Glomerular visceral epithelial cell (primary cell): ENCODE data around the gene DIS3L.
"Not testable (repeated sequence)": the region's sequence is repeated elsewhere in the genome, so short reads cannot be mapped to it uniquely, and the experiment has no call there.

Experiments
- DNase-seq: peaks from one replicate; pipeline ENCODE4 v3.0.0-alpha.2; 2016; ENCODE audit errors: extremely low spot score

Gene DIS3L

DNA sequence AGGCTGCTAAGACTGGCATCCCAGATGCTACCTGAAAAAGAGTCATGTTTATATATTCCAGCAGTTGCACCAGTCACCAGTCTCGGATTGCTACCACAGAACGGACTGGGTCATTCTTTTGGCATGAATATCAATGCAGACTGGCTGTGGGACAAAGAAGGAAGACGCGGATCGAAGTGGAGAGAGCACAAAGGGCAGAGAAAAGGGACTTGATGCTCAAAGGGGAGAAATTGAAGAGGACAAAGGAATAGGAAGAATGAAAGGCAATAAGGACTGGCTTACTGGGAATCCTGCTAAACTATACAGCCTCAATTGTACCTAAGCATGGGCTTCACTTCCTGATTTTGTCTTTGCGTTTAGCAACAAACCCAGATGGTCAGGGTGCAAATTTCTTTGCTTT, 15.3 kb upstream of the DIS3L start:
- DNase-seq: no peak

DNA sequence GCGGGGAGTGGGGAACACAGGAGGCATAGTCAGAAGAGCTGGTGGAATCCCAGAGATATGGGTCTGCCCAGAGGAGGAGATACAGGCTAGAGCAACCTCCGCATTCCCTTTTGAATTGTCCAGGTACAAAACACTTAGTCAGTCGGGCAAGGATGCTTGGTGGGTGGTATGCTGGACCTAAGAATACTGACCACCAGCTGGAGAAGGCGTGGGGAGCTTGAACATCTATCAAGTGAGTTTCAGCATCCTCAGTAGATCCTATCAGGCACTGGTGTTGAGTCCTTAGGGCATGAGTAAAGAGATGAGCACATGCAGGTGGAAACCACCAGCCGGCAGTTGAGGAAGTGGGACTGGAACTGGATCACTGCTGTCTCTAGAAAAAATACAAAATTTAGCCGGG, 14.7 kb upstream of the DIS3L start:
- no peak for DNase-seq

DNA sequence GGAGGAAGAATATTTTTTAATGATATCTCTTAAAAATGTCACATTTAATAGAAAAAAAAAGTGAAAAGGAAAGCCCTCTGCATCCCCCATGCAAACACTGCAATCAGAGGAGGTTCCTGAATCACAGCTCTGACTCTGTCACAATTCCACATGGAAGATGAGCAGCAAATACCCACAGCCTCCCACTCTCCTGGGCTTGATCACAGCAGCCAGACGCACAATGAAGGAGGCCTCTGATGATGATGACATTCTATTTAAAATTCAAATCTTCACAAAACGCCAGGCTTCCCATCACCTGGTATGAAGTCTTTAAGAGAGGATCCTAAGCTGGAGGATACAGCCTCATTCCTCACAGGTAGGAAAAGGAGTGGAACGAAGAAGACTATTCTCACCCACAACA, 9.1 kb upstream of the DIS3L start:
- no peak for DNase-seq

DNA sequence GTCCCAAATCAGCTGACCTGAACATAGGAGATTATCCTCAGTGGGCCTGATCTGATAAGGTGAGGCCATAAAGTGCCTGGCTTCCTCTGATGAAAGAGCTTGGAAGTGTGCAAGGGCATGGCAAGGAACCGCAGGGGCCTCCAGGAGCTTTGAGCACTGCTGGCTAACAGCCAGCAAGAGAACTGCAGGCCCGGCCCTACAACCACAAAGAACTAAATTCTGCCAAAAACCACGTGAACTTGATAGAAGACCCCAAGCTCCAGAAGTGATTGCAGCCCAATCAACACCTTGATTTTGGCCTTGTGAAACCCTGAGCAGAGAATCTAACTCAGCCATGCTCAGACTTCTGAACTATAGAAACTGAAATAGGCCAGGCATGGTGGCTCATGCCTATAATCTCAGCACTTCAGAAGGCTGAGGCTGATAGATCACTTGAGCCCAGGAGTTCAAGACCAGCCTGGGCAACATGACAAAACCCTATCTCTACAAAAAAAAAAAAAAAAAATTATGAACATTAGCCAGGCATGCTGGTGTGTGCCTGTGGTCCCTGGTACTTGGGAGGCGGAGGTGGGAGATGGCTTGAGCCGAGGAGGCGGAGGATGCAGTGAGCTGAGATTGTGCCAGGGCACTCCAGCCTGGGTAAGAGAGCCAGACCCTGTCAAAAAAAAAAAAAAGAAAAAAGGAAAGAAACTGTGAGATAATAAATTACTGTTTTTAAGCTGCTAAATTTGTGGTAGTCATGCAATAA, 7.7 kb upstream of the DIS3L start:
- peak; percentile 5 for DNase-seq

DNA sequence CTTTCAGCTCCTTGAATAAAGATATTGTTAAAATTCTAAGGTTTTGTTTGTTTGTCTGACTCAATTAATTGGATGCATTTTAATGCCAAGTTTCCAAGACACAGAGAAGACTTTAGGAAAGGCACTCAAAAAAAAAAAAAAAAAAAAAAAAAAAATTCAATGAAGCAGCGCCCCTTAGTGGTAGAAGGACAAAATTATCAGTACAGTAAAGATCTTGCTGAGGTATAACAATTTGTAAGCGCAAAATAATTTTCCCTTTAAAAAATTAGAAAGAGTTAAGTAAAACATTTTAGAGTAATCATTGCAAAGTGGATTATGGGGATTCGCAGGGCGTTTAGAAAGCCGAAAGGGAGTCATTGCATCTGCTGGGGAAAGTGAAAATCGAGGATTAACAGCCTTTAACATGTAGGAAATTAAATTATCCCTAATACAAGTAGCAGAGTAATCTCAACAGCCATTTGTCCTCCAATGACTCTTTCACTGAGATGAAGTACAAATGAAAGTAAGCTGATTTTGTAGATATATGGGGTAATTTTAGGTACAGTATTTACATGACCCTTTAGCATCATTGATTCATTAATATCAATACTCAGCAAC, 5.8 kb upstream of the DIS3L start:
- DNase-seq: peak; percentile 42

DNA sequence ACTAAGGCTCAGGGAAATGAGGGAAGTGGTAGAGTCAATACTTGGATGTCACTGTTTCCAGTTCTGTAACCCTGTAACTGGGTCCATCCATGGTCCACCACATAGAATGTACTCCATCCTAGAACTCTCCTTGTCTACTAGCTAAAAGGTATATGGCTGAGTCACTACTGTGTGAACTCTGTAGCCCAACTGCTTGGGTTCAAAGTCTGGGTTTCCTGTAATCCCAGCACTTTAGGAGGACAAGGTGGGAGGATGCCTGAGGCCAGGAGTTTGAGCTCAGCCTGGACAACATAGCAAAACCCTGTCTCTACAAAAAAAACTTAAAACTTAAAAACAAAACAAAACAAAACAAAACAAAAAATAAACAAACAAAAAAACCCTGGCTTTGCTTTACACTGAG, 5.3 kb upstream of the DIS3L start:
- no peak for DNase-seq

DNA sequence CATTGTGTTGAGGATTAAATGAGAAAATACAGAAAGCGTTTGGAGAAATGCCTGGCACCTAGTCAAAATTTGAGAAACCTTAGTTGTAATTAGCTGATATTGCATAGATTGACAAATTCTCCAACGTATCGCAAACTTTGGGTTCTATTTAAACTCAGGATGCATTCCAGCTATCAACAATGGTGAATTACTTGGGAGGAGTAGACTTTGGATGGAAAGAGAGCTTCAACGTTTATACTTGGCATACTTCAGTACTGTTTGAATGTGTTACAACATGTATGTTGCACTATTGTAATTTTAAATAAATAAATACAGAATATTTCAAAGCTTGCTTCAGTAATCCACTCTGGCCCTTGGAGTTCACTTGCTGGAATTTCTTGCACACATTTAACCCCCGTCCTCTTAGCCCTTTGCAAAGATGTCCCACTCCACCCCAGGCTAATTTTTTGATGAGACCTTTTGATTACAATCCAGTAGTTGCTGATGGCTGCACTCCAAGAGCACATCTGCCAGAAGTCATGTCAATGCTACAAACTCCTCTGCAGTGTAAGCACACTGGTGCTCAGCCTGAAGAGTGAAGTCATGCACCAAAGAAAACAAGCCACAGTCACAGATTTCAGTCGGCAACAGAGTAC, 4.7 kb upstream of the DIS3L start:
- no peak for DNase-seq

DNA sequence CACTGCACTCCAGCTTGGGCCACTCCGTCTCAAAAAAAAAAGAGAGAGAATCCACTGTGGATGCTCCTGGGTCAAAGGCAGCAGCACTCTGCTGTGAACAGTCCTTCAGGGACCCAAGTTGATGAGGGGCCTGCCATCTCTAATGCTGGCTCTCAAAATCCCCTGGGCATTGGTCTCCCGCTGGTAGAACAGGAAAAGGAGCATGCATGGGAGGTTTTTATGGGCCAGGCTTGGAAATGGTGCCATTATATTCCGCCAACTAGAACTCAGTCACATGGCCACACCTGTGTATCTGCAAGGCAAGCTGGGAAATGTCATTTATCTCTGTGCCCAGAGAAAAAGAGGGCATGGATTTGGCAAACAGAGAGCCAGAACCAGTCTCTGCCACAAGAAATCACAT, 3.4 kb upstream of the DIS3L start:
- DNase-seq: no peak

DNA sequence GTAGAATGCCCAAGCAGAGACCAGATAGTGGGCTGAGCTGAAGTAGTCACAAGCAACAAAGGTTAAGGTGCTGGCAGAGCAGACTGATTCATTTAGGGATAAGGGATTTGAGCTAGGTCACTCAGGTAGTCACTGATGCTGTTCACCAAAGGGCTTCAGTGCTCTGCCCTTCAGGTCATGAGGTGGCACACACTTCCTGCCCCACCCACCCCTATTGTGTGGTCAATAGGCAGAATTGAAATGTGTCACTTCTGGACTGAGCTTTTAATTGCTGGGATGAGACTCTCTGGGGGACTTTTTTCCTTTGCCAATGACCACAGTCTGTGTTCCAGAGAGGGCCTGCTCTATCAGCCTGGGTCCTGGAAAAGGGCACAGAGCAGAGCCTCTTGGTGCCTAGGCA, 2.9 kb upstream of the DIS3L start:
- DNase-seq: no peak

DNA sequence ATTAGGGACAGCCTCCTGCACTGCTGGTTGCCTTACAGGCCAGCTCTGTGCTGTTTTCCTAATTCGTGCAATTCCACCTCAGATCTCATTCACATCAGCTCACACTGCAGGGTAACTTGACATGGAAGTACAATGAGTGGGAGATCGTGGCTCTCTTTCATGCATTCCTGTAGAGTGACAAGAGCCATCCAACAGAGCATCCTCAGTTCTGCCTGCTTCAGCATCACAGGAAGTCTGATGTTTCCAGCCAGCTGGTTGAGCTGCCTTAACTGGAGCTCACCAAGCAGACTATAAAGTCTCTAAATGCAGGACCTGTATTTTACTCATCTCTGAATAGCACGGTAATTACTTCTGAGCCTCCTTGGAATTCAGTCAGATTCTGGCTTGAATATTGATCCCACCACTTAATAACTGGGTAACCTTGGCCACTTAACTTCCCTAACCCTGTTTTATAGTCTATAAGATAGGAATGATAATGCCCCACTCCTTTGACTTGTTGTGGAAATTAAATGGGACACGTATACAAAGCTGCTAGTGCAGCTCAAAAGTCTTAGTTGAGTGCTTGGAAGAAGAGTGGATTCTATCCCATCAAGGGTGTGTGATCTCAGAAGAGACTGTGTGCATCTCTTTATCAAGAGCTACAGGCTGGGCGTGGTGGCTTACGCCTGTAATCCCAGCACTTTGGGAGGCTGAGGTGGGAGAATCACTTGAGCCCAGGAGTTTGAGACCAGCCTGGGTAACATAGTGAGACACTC, 1.4 kb upstream of the DIS3L start:
- DNase-seq: peak; percentile 1

DNA sequence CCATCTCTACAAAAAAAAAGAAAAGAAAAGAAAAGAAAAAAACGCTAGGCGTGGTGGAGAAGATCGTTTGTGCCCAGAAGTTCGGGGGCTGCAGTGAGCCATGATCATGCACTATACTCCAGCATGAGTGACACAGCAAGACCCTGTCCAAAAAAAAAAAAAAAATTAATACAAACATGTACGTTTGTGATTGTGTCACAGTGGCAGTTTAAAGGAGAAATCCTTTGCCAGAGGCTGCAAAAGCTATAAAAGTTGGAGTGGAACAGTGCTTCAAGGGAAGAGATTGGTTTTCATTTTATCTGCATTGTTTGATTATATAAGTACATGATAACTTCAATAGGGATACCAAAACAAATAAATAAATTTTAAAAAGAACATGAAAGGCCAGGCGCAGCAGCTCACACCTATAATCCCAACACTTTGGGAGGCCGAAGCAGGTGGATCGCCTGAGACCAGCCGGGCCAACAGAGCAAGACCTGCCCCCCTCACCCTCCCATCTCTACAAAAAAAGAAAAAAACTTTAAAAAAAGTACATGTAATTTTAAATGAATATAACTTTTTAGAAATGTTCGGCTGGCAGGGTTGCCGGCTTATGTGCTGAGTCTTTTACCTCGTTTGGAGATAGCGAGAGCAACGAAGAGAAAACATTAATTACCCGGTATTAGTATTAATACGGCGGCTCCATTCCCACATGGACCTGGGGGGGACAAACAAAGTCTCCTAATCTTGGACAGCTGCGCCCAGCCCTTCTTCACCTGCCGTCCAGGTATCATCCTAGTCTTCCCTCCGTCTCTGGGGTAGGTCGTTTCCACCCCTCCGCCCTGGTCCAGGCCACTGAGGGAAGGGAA, 573 bp upstream of the DIS3L start:
- DNase-seq: no peak

DNA sequence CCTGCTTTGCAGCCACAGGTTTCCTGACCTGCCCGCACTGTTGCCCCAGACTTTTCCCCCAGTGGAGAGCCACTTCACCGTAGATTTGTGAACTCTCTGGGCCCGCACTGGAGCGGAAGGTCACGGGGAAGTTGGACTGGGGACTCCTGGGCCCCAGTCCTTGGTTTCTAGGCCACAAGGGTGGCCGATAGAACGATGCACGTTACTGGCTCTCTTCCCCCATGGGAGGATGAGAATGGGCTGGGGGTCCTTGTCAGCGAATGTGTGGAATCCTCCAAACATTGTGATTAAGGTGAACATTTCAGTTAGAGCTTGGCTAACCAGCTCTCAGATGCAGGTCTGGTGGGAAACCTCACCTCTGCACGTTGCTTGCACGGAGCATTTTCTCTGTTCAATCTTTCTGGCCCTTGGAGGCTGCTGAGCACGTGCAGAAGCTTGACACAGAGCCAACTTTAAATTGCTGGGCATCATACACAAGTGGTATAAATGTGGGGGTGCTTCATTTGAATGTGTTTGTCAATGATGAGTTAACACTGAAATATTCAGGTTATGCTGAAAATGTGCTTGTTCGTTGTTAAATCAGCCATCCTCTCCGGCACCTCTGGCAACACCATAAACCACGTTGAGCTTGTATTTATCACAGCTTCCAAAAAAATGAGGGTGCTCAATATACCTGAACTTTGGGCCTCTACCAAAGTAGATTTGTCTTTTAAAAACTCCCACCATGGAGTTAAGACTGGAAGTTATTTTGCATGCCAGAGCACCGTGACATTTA, 976 bp downstream of the DIS3L start:
- DNase-seq: peak; percentile 78

DNA sequence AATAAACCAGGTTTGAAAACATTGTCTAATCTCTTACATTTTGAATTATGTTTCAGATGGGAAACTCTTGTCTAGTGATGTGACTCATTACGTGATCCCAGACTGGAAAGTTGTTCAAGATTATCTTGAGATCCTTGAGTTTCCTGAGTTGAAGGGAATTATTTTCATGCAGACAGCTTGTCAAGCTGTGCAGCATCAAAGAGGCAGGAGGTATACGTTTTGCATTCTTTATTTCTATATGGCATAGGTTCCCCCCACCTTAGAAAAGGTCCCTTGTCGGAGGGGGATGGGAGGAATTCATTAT, 1.5 kb downstream of the DIS3L start:
- no peak for DNase-seq

DNA sequence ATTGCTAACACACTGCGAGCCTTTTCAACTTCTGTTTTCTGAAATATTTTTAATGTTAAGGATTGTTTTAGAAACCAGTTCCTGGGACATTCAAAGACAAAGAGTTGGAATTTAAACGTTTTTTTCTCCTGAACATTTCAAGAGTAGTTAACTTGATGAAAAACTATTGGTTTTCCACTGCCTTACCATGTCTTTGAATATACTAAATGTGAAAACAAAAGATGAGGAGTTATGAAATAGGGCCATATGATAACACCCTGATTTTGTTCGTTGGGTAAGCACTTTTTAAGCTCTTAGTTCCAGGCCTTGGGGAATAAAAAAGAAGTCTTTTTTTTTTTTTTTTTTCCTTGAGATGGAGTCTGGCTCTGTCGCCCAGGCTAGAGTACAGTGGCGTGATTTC, 2.8 kb downstream of the DIS3L start:
- no peak for DNase-seq

DNA sequence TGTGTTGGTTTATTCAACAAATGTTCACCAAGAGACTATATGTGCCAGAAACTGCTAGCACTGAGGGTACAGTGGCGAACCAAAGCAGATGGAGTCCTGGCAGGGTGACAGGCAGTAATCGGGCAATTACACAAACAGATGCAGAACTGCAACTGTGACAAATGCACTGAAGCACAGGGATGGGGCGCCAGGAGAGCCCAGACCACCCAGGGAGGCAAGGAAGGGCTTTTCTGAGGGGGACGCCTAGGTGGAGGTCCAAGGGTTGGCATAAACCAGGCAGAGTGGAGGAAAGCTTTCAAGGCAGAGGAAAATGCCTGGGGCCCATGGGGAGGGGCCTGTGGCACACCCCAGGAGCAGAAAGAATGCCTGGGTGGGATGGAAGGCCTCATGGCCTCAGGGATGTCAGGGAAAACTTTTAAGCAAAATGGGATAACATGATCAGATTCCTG, 5.5 kb downstream of the DIS3L start:
- no peak for DNase-seq

DNA sequence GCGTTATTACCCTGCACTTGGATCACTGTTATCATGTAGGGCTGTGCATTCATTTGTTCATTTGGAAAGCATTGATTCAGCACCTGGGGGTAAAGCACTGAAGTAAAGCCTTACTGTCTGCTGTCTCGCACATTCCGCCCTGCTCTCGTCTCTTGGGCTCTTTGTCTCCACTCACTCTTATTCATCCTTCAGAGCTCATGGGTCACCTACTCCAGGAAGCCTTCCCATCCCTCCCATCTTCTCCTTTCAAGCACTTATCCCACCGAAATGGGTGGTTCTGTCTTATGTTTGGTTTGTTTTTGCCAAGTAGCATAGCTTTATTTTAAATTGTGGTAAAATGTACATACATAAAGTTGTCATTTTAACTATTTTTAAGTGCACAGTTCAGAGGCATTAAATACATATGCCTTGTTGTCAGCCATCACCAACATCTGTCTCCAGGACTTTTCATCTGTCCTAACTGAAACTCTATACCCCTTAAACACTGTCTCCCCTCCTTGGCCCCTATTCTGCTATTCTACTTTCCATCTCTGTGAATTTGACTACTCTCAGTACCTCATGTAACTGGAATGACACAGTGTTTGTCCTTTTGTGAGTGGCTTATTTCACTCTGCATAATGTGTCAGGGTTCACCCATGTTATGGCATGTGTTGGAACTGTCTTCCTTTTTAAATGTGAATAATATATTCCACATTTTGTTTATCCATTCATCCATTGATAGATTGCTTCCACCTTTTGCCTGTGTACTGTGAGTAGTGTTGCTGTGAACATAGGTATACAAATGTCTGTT, 9.3 kb downstream of the DIS3L start:
- no peak for DNase-seq

DNA sequence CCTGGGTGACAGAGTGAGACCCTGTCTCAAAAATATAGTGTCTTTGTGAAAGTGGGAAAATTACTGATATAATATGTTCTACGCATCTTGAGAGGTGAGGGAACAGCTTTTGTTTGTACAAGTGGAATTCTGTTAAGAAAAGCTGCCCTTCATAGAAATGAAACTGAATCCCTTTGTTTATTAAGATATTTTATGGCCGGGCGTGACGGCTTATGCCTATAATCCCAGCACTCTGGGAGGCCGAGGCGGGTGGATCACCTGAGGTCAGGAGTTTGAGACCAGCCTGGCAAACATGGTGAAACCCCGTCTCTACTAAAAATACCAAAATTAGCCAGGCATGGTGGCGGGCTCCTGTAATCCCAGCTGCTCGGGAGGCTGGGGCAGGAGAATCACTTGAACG, 11.1 kb downstream of the DIS3L start:
- DNase-seq: not testable (repeated sequence)

DNA sequence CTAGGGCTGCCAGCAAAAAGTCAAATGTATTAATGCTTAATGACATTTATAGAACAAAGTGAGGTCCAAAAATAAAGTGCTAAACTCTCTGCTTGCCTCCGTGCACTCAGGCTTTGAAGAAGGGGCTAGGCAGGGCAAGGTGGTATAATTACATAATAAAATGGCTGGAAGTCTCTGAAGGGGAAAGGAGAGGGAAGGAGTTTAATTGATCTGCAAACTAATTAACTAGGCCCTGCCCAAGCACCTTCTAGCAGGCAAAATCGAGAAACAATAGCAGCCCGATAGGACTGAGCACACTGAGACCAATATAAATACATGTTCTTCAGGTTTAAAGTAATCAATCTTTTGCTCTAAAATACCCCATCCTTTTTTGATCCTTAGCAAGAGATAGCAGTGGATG, 13.0 kb downstream of the DIS3L start:
- DNase-seq: no peak

DNA sequence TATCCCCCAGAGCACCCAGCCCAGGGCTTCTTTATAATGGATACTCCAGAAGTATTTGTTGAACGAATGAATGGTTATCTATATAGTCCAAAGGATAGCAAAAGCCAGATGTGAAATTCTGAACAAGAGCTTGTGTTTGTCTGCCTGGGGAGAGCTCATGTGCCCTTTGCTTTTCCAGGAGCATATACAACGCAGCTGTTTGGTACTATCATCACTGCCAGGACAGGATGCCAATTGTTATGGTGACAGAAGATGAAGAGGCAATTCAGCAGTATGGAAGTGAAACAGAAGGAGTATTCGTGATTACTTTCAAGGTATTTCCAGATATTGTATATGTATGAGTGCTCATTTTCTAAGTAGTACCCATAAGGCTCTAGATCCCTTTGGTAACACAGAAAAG, 15.2 kb downstream of the DIS3L start:
- DNase-seq: no peak

DNA sequence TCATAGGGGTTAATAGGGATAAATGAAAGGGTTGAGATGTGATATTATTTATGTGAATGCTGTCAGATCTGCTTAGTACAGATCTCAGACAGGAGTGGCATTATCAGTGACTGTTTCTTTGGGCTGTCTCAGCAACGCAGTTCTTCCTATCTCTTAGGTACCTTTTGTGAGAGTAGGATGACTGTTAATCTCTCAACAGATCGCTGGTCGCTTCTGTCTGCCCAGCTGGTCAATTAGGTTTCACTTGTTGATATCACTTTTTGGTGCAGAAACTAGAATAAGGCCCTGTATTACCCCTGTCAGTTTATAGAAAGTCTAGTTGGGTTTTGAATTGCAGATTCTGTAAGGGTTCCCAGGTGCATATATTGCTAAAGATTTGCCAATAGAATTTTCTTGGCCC, 16.5 kb downstream of the DIS3L start:
- DNase-seq: no peak
